Duodenal mucosa (tissue), 2 donors: ENCODE data around the gene GMNC.

Source experiments
- H3K27ac ChIP-seq: one replicate; pipeline ENCODE4 v1.7.0; 2013; ENCODE audit warnings: low read depth, low read length
- H3K27me3 ChIP-seq, 2 donors: one replicate each; pipeline ENCODE4 v1.7.0; 2013; ENCODE audit warnings: low read length in 2 of 2, control low read depth in 1 of 2; ENCODE audit not compliant: insufficient read depth in 2 of 2, control insufficient read depth in 1 of 2
- H3K36me3 ChIP-seq, 2 donors: one replicate each; pipeline ENCODE4 v1.7.0; 2013; ENCODE audit warnings: low read length in 2 of 2, control low read depth in 1 of 2; ENCODE audit not compliant: insufficient read depth in 2 of 2, control insufficient read depth in 1 of 2
- H3K4me1 ChIP-seq, 2 donors: one replicate each; pipeline ENCODE4 v1.7.0; 2013; ENCODE audit warnings: low read length in 2 of 2, control low read depth in 1 of 2; ENCODE audit not compliant: insufficient read depth in 2 of 2, control insufficient read depth in 1 of 2
- H3K4me3 ChIP-seq, 2 donors: one replicate each; pipeline ENCODE4 v1.7.0; 2013; ENCODE audit warnings: low read length in 2 of 2, low read depth in 1 of 2
- H3K9ac ChIP-seq, 2 donors: one replicate each; pipeline ENCODE4 v1.7.0; 2013; ENCODE audit warnings: low read length in 2 of 2, low read depth in 1 of 2
- H3K9me3 ChIP-seq, 2 donors: one replicate each; pipeline ENCODE4 v1.7.0; 2013; ENCODE audit warnings: low read length in 2 of 2, control low read depth in 1 of 2; ENCODE audit not compliant: control insufficient read depth in 1 of 2

Gene GMNC

GRCh38 chr3:190811775-190812480 is 50.6 kb downstream of the GMNC start:
- no peaks in the 10 kb centered on the region for H3K4me1 ChIP-seq
- no peaks in the 10 kb centered on the region for H3K9me3 ChIP-seq
- no peak overlapping the region for H3K4me3 ChIP-seq
- H3K27ac ChIP-seq, result no peak overlapping the region
- no peaks in the 10 kb centered on the region for H3K36me3 ChIP-seq
- no peak overlapping the region for H3K9ac ChIP-seq
- no peaks in the 10 kb centered on the region for H3K27me3 ChIP-seq

- Histone ChIP-seq H3K36me3 (no peaks in the 10 kb centered on the region), H3K27me3 (no peaks in the 10 kb centered on the region), H3K4me1 (no peaks in the 10 kb centered on the region), H3K9me3 (no peaks in the 10 kb centered on the region), H3K4me3 (no peak overlapping the region), H3K9ac (no peak overlapping the region), H3K27ac (no peak overlapping the region)
Observed at GRCh38 chr3:190810957-190811356, 51.5 kb downstream of the GMNC start.

DNA sequence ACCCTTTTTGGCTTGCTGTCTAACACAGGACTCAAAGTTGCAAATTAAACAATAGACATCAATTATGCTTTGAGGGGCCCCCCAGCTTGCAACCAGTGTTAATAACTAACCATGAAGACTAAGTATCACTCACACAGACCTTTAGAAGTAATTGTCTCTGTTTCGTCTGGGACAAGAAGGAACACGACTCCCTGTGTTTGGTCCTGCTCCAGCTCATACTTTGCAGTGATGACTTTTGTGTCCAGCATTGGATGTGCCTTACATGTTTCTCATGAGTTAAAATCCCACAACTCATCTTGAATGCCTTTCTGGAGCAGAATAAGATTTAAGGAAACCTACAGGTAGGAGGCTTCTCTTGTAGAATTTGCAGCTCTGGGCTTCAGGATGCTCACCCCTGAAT is 53.1 kb downstream of the GMNC start:
- no peak overlapping the region for H3K27ac ChIP-seq
- no peak overlapping the region for H3K9ac ChIP-seq
- H3K4me3 ChIP-seq, result no peak overlapping the region
- H3K4me1 ChIP-seq, result no peaks in the 10 kb centered on the region
- H3K9me3 ChIP-seq, result no peaks in the 10 kb centered on the region
- no peaks in the 10 kb centered on the region for H3K27me3 ChIP-seq
- no peaks in the 10 kb centered on the region for H3K36me3 ChIP-seq

GRCh38 chr3:190807719-190808375 is 54.6 kb downstream of the GMNC start:
- no peak overlapping the region for H3K27ac ChIP-seq

More at GRCh38 chr3:190807719-190808375, 54.6 kb downstream of the GMNC start:
- Histone ChIP-seq H3K4me1 (no peaks in the 10 kb centered on the region), H3K9me3 (no peaks in the 10 kb centered on the region), H3K27me3 (no peaks in the 10 kb centered on the region), H3K4me3 (no peak overlapping the region), H3K36me3 (no peaks in the 10 kb centered on the region), H3K9ac (no peak overlapping the region)
